ENCODE measurements around the gene TMEM165. TPM values are rescaled to one million over a fixed set of nuclear protein-coding genes. Genes with fewer than 3 reads are reported as not detected.
A peak's percentile ranks its signal among the peaks of the same experiment; 100 is the strongest.

TMEM165 gene
- total and polyA plus RNA-seq, 10 donors, result 54.3 to 193 (median 121) TPM

DNA sequence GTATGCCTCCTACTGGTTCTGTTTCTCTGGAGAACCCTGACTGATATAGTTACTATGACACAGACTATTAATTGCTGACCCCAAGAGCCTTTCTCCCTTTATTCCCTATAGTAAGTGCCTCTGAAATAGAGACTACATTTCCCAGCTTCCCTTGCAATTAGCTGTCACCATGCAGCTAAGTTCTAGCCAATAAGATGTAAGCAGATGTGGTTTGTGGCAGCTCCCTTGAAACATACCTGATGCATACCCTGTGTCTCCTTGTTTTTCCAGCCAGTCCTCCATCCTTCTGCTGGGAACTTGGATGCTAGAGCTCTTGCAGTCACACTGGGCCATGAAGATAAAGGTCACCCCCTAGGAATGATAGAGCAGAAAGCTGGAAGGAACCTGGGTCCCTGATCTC is 9.7 kb upstream of the TMEM165 start:
- TF ChIP-seq, protein P1, sequence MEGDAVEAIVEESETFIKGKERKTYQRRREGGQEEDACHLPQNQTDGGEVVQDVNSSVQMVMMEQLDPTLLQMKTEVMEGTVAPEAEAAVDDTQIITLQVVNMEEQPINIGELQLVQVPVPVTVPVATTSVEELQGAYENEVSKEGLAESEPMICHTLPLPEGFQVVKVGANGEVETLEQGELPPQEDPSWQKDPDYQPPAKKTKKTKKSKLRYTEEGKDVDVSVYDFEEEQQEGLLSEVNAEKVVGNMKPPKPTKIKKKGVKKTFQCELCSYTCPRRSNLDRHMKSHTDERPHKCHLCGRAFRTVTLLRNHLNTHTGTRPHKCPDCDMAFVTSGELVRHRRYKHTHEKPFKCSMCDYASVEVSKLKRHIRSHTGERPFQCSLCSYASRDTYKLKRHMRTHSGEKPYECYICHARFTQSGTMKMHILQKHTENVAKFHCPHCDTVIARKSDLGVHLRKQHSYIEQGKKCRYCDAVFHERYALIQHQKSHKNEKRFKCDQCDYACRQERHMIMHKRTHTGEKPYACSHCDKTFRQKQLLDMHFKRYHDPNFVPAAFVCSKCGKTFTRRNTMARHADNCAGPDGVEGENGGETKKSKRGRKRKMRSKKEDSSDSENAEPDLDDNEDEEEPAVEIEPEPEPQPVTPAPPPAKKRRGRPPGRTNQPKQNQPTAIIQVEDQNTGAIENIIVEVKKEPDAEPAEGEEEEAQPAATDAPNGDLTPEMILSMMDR (IDR thresholded peaks at IDR 0.05 in 8 of 11, conservative IDR thresholded peaks at IDR 0.05 in 3 of 11), result no peak
- TF ChIP-seq POLR2AphosphoS5 (IDR thresholded peaks at IDR 0.05), result no peak
- TF ChIP-seq POLR2A (IDR thresholded peaks at IDR 0.05), result no peak
- no peak for DNase-seq
- intact Hi-C loops (cut with DNase I; ENCODE audit: low total_unique reads), result no loop called here
- H3K4me1 ChIP-seq, result peaks cover 0 to 14% (median 0%) of the 10 kb centered on the region in 6 donors
- H3K36me3 ChIP-seq, result no peaks in the 10 kb centered on the region
- no peaks in the 10 kb centered on the region for H3K27me3 ChIP-seq (replicated peaks in 1 of 7)
- no peak overlapping the region for H3K4me3 ChIP-seq
- peak overlapping the region in 5 of 8 donors; percentile 3 to 60 (median 42) for H3K27ac ChIP-seq
- H3K9me3 ChIP-seq, result no peaks in the 10 kb centered on the region

DNA sequence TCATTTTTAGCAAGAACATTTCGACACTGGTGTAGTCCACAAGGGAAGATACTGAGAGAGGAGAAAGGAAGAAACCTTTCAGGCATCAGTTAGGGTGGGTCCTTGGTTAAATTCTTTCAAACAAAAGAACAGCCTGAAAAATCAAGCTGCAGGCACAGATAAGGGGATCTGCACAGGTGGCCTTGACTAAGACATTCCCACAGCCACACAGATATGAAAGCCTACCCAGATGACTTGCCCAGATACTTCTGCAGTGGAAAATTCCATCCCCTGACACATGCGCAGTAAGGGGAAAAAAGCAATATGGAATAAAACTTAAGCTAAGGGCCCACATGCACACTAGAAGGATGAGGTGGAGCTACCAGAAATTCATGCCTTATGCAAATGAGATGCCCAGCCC is 8.9 kb upstream of the TMEM165 start:
- Histone ChIP-seq H3K4me3 (no peak overlapping the region), H3K27me3 (replicated peaks in 1 of 7) (no peaks in the 10 kb centered on the region), H3K36me3 (no peaks in the 10 kb centered on the region), H3K9me3 (no peaks in the 10 kb centered on the region), H3K4me1 (peaks cover 0 to 14% (median 0%) of the 10 kb centered on the region in 6 donors), H3K27ac (peak overlapping the region in 5 of 8 donors; percentile 3 to 60 (median 42))
- no peak for TF ChIP-seq POLR2A (IDR thresholded peaks at IDR 0.05)
- TF ChIP-seq POLR2AphosphoS5 (IDR thresholded peaks at IDR 0.05), result peak in 1 of 3 donors; percentile 34
- no peak for DNase-seq
- WGBS, 5 donors, result 52 to 87% (median 79%) methylated on average over 2 of the region's 2 CpGs
- intact Hi-C loops (cut with DNase I; ENCODE audit: low total_unique reads), result no loop called here

DNA sequence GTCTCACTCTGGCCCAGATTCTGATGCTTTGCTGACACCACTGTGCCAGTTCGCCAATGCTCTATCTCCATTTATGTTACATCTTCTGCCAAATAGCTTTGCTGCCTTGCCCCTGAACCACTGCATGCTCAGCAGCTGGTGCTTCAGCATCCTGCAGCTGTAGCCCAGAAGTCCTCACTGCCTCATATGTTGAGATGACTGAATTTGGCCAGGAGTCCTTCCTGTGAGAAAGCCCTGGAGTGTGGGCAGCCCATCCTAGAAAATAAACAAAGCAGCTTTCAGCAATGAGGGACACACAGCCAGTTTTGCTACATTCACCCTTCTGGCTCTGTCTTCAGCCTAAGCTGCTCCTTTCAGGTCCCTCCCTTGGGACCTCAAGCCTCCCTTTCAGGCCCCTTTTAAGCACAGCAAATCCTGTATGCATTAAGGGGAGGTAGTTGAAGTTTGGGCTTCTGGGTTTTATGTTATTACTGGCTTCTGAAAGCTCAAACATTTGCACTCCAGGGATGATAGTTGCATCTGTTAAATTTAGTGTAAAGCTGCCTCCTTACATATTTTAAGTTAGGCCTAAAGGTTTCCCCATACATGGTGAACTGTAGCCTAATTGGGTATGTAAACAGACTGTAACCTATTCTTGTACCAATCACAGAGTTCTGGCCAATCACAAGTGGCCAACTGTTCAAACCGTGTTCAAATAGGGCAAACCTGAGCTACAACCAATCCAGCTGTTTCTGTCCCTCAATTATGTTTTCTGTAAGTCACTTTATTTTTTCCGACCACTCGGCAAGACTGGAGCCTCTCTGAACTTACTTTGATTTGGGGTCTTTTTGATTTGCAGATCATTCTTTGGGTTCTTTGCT is 2.1 kb upstream of the TMEM165 start:
- Histone ChIP-seq H3K27me3 (replicated peaks in 1 of 7) (no peaks in the 10 kb centered on the region), H3K36me3 (peaks cover 0 to 5% (median 0%) of the 10 kb centered on the region in 6 donors), H3K4me3 (no peak overlapping the region), H3K9me3 (no peaks in the 10 kb centered on the region), H3K4me1 (peaks cover 7 to 31% (median 27%) of the 10 kb centered on the region in 6 donors), H3K27ac (no peak overlapping the region)
- TF ChIP-seq POLR2AphosphoS5 (IDR thresholded peaks at IDR 0.05), result no peak
- no peak for TF ChIP-seq POLR2A (IDR thresholded peaks at IDR 0.05)
- TF ChIP-seq, protein P1 (IDR thresholded peaks at IDR 0.05 in 8 of 11, conservative IDR thresholded peaks at IDR 0.05 in 3 of 11), result no peak
- no peak for DNase-seq
- 91 to 95% (median 93%) methylated on average over 4 of the region's 4 CpGs for whole genome bisulfite sequencing, 5 donors
- intact Hi-C loops (cut with DNase I; ENCODE audit: low total_unique reads), result loop anchor here (10.0 kb wide), 1 partner anchor 49 kb away; the partner anchor contains the start of gene SRD5A3

DNA sequence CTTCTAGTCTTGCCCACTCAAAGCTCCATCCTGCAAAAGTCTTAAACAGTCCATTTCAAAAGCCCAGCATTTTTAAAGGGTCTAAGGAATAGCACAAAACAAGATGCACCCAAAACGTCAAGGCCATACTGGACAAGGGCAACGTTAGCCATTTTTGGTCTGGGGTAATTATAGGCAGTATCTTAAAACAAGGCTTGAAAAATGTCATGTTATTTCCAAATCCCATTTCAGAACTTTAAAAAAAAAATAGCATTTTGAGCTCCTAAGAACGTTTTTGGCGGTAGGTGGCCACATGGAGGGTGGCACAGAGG is 584 bp upstream of the TMEM165 start:
- intact Hi-C loops (cut with DNase I; ENCODE audit: low total_unique reads), result loop anchor here (10.0 kb wide), 1 partner anchor 50 kb away; the partner anchor contains the start of gene SRD5A3
- H3K27ac ChIP-seq, result peak overlapping the region; percentile 95 to 100 (median 98)
- peak overlapping the region; percentile 74 to 95 (median 87) for H3K4me3 ChIP-seq
- peaks cover 0 to 5% (median 0%) of the 10 kb centered on the region in 6 donors for H3K36me3 ChIP-seq
- H3K9me3 ChIP-seq, result no peaks in the 10 kb centered on the region
- DNase-seq, result no peak
- H3K4me1 ChIP-seq, result peaks cover 13 to 44% (median 40%) of the 10 kb centered on the region in 6 donors
- TF ChIP-seq POLR2A (IDR thresholded peaks at IDR 0.05) (no peak), POLR2AphosphoS5 (IDR thresholded peaks at IDR 0.05) (no peak)
- TF ChIP-seq, protein P1 (IDR thresholded peaks at IDR 0.05 in 8 of 11, conservative IDR thresholded peaks at IDR 0.05 in 3 of 11), result peak in 1 of 11 experiments; percentile 29
- WGBS, 5 donors, result 0 to 2% (median 1%) methylated on average over 4 of the region's 4 CpGs
- no peaks in the 10 kb centered on the region for H3K27me3 ChIP-seq (replicated peaks in 1 of 7)

All from spleen (tissue), 11 donors.